Keratinocyte (primary cell): ENCODE data around the gene PPP5C.

Source experiments
- CTCF ChIP-seq, 3 experiments: IDR thresholded peaks in 1 of 3; conservative IDR thresholded peaks in 1 of 3; optimal IDR thresholded peaks in 1 of 3; 2 replicates in 2 of 3; 3 replicates in 1 of 3; pipeline versions ENCODE3 to v1.5.1; 2011; ENCODE audit warnings: low read length in 3 of 3, mild to moderate bottlenecking in 3 of 3, moderate library complexity in 2 of 3, control low read depth in 1 of 3, inconsistent platforms in 1 of 3; ENCODE audit not compliant: insufficient read depth in 2 of 3; ENCODE audit errors: extremely low read depth in 1 of 3
- EZH2 ChIP-seq: IDR thresholded peaks from one replicate; pipeline ENCODE4 v1.6.1; 2012; ENCODE audit warnings: inconsistent platforms, mild to moderate bottlenecking, low read length, moderate library complexity

GRCh38 chr19:46391296-46392251 is 44.7 kb downstream of the PPP5C start:
- TF ChIP-seq CTCF (optimal IDR thresholded peaks at IDR 0.05 in 1 of 3, IDR thresholded peaks at IDR 0.05 in 1 of 3, conservative IDR thresholded peaks at IDR 0.05 in 1 of 3; ENCODE audit: extremely low read depth in 1 of 3, insufficient read depth in 2 of 3, low read length in 3 of 3), result no peak
- TF ChIP-seq EZH2, result no peak
